Nephron (organoid): Measurements from ENCODE around the gene KLK7.

Experiments
- H3K27ac Mint-ChIP-seq, 3 experiments: 2 replicates each; pipeline ENCODE4 v1.8.0; 2020; ENCODE audit warnings: mixed read lengths in 3 of 3, mild to moderate bottlenecking in 2 of 3, moderate library complexity in 1 of 3
- H3K27me3 Mint-ChIP-seq: 2 replicates; pipeline ENCODE4 v1.8.0; 2021; ENCODE audit warnings: low read depth, mild to moderate bottlenecking, moderate library complexity, mixed read lengths
- H3K36me3 Mint-ChIP-seq: 2 replicates; pipeline ENCODE4 v1.8.0; 2020; ENCODE audit warnings: low read depth, mixed read lengths
- H3K4me1 Mint-ChIP-seq: 2 replicates; pipeline ENCODE4 v1.8.0; 2020; ENCODE audit warnings: mixed read lengths
- H3K4me3 Mint-ChIP-seq, 3 experiments: 2 replicates each; pipeline ENCODE4 v1.8.0; 2020; ENCODE audit warnings: mild to moderate bottlenecking in 3 of 3, mixed read lengths in 3 of 3, moderate library complexity in 2 of 3
- H3K9me3 Mint-ChIP-seq: 2 replicates; pipeline ENCODE4 v1.8.0; 2020; ENCODE audit warnings: mixed read lengths
- CTCF ChIP-seq, 3 experiments: fragments of 200-600 bp; sonication (generic); IDR thresholded peaks; one replicate each; pipeline ENCODE4 v1.5.0; 2021; ENCODE audit warnings: antibody characterized with exemption in 3 of 3; ENCODE audit not compliant: unreplicated experiment in 3 of 3

The KLK7 gene

GRCh38 chr19:50932018-50932689, 51.6 kb downstream of the KLK7 start:
- H3K27me3 Mint-ChIP-seq, result peaks cover 46% of the 10 kb centered on the region
- H3K27ac Mint-ChIP-seq, result no peak overlapping the region
- no peaks in the 10 kb centered on the region for H3K36me3 Mint-ChIP-seq
- H3K4me1 Mint-ChIP-seq, result no peaks in the 10 kb centered on the region
- no peak overlapping the region for H3K4me3 Mint-ChIP-seq
- no peaks in the 10 kb centered on the region for H3K9me3 Mint-ChIP-seq
- TF ChIP-seq CTCF (IDR thresholded peaks at IDR 0.05; ENCODE audit: unreplicated experiment in 3 of 3), result no peak

GRCh38 chr19:50931023-50931422, 52.7 kb downstream of the KLK7 start:
- Mint-ChIP-seq H3K9me3 (no peaks in the 10 kb centered on the region), H3K27ac (no peak overlapping the region), H3K27me3 (peaks cover 44% of the 10 kb centered on the region), H3K4me3 (no peak overlapping the region), H3K36me3 (no peaks in the 10 kb centered on the region), H3K4me1 (no peaks in the 10 kb centered on the region)
- TF ChIP-seq CTCF (IDR thresholded peaks at IDR 0.05; ENCODE audit: unreplicated experiment in 3 of 3), result no peak

GRCh38 chr19:50928831-50929230, 54.9 kb downstream of the KLK7 start:
- Mint-ChIP-seq H3K27me3 (peaks cover 43% of the 10 kb centered on the region), H3K4me1 (no peaks in the 10 kb centered on the region), H3K9me3 (no peaks in the 10 kb centered on the region), H3K27ac (no peak overlapping the region), H3K36me3 (no peaks in the 10 kb centered on the region), H3K4me3 (no peak overlapping the region)
- no peak for TF ChIP-seq CTCF (IDR thresholded peaks at IDR 0.05; ENCODE audit: unreplicated experiment in 3 of 3)
